ENCODE results near the gene CERS6. TPM values are rescaled to one million over a fixed set of nuclear protein-coding genes. Genes with fewer than 3 reads are reported as not detected.
A peak's percentile ranks its signal among the peaks of the same experiment; 100 is the strongest.

The CERS6 gene
- polyA plus RNA-seq, 3 donors: 7.6 to 17.7 (median 15.6) TPM

DNA sequence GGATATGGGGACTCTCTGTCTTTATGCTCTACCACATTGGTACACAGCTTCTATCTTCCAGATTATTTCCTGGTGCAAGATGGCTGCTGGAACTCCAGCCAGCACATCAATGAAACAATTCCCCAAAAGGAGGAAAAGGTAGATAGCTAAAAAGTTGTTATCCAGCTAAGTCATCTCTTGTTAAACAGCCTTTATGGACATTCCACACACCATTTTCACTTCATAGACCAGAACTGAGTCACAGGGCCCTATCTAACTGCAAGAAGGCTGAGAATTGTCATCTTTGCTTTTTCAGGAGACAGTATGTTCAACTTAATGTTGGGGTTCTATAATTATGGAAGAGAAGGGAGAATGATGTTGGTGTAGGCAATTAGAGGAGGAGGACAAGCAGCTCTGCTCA, 213.1 kb downstream of the CERS6 start:
- Mint-ChIP-seq H3K4me1 (peaks cover 12% of the 10 kb centered on the region), H3K9me3 (no peaks in the 10 kb centered on the region), H3K4me3 (no peak overlapping the region), H3K36me3 (peaks cover 5 to 11% of the 10 kb centered on the region in 2 donors), H3K27me3 (ENCODE audit: low read depth in 3 of 3) (no peaks in the 10 kb centered on the region), H3K27ac (no peak overlapping the region)
- H4K20me1 ChIP-seq (ENCODE audit: insufficient read depth, low read length): peaks cover 10% of the 10 kb centered on the region
- H3K27me3 ChIP-seq (ENCODE audit: control insufficient read depth in 2 of 2, insufficient read depth in 2 of 2, low read length in 2 of 2): no peaks in the 10 kb centered on the region
- no peak overlapping the region for H3K27ac ChIP-seq (ENCODE audit: low read depth in 1 of 2, low read length in 2 of 2)
- intact Hi-C loops (cut with micrococcal nuclease): no loop called here
- TF ChIP-seq, protein P1, sequence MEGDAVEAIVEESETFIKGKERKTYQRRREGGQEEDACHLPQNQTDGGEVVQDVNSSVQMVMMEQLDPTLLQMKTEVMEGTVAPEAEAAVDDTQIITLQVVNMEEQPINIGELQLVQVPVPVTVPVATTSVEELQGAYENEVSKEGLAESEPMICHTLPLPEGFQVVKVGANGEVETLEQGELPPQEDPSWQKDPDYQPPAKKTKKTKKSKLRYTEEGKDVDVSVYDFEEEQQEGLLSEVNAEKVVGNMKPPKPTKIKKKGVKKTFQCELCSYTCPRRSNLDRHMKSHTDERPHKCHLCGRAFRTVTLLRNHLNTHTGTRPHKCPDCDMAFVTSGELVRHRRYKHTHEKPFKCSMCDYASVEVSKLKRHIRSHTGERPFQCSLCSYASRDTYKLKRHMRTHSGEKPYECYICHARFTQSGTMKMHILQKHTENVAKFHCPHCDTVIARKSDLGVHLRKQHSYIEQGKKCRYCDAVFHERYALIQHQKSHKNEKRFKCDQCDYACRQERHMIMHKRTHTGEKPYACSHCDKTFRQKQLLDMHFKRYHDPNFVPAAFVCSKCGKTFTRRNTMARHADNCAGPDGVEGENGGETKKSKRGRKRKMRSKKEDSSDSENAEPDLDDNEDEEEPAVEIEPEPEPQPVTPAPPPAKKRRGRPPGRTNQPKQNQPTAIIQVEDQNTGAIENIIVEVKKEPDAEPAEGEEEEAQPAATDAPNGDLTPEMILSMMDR (IDR thresholded peaks at IDR 0.05): no peak
- H2AFZ ChIP-seq (ENCODE audit: insufficient read depth, low read depth, low read length, poor library complexity, severe bottlenecking): no peak overlapping the region
- no peak overlapping the region for H3K4me2 ChIP-seq (replicated peaks; ENCODE audit: extremely low read depth, low read length, poor library complexity, severe bottlenecking)
- H3K9me3 ChIP-seq (replicated peaks in 1 of 2; ENCODE audit: control insufficient read depth in 1 of 2, insufficient read depth in 1 of 2, low read length in 2 of 2): no peaks in the 10 kb centered on the region
- no peaks in the 10 kb centered on the region for H3K4me1 ChIP-seq (ENCODE audit: control insufficient read depth in 1 of 2, insufficient read depth in 2 of 2, low read length in 2 of 2)
- H3K4me3 ChIP-seq (replicated peaks in 1 of 3; ENCODE audit: low read depth in 2 of 3, low read length in 3 of 3): no peak overlapping the region
- H3K36me3 ChIP-seq (replicated peaks in 1 of 2; ENCODE audit: control insufficient read depth in 1 of 2, insufficient read depth in 2 of 2, low read length in 2 of 2): peaks cover 0 to 8% of the 10 kb centered on the region in 2 donors
- peaks cover 10% of the 10 kb centered on the region for H3K79me2 ChIP-seq (ENCODE audit: insufficient read depth, low read length)
- no peak overlapping the region for H3K9ac ChIP-seq (ENCODE audit: insufficient read depth, low read length, poor library complexity, severe bottlenecking)
- no peak for DNase-seq

DNA sequence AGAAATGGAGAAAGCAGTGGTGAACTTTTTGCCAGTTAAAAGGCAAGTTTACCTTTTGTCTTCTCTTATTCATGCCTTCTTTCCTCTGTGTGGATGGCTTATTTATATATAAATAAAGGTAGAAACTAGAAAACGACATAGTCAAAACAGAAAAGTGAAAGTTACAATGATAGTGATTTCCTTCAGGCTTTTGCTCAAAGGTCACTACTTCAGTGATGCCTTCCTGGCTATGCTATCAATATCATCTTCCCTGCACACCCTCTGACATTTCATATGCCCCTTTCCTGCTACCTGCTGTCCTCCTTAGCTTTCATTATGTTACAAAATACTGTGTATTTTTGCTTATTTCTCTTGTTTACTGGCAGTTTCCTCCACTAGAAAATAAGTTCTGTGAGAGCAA, 214.4 kb downstream of the CERS6 start:
- Histone ChIP-seq H3K79me2 (ENCODE audit: insufficient read depth, low read length) (peaks cover 7% of the 10 kb centered on the region), H3K27me3 (ENCODE audit: control insufficient read depth in 2 of 2, insufficient read depth in 2 of 2, low read length in 2 of 2) (no peaks in the 10 kb centered on the region), H3K9ac (ENCODE audit: insufficient read depth, low read length, poor library complexity, severe bottlenecking) (no peak overlapping the region), H3K4me2 (replicated peaks; ENCODE audit: extremely low read depth, low read length, poor library complexity, severe bottlenecking) (no peak overlapping the region), H2AFZ (ENCODE audit: insufficient read depth, low read depth, low read length, poor library complexity, severe bottlenecking) (no peak overlapping the region), H3K27ac (ENCODE audit: low read depth in 1 of 2, low read length in 2 of 2) (no peak overlapping the region), H4K20me1 (ENCODE audit: insufficient read depth, low read length) (peaks cover 10% of the 10 kb centered on the region), H3K4me3 (replicated peaks in 1 of 3; ENCODE audit: low read depth in 2 of 3, low read length in 3 of 3) (no peak overlapping the region), H3K36me3 (replicated peaks in 1 of 2; ENCODE audit: control insufficient read depth in 1 of 2, insufficient read depth in 2 of 2, low read length in 2 of 2) (peaks cover 0 to 3% of the 10 kb centered on the region in 2 donors), H3K4me1 (ENCODE audit: control insufficient read depth in 1 of 2, insufficient read depth in 2 of 2, low read length in 2 of 2) (no peaks in the 10 kb centered on the region), H3K9me3 (replicated peaks in 1 of 2; ENCODE audit: control insufficient read depth in 1 of 2, insufficient read depth in 1 of 2, low read length in 2 of 2) (no peaks in the 10 kb centered on the region)
- H3K27me3 Mint-ChIP-seq (ENCODE audit: low read depth in 3 of 3): no peaks in the 10 kb centered on the region
- intact Hi-C loops (cut with micrococcal nuclease): no loop called here
- TF ChIP-seq, protein P1 (IDR thresholded peaks at IDR 0.05): no peak
- H3K27ac Mint-ChIP-seq: peak overlapping the region in 1 of 7 donors; percentile 11
- no peak for DNase-seq
- WGBS (ENCODE audit: insufficient coverage): no CpG with 5 or more reads among the region's 1 CpG
- H3K4me1 Mint-ChIP-seq: peaks cover 9% of the 10 kb centered on the region
- H3K4me3 Mint-ChIP-seq: no peak overlapping the region
- H3K36me3 Mint-ChIP-seq: peaks cover 1 to 11% of the 10 kb centered on the region in 2 donors
- H3K9me3 Mint-ChIP-seq: peaks cover 0 to 4% (median 0%) of the 10 kb centered on the region in 7 donors
